C4-2B (cell line): ENCODE results near the gene PBX1.

Experiments
- H3K27ac ChIP-seq: fragments of 450-650 bp; 2 replicates; pipeline ENCODE4 v1.5.1; 2017
- ZFX ChIP-seq: fragments of 450-650 bp; IDR thresholded peaks from 2 replicates; pipeline ENCODE4 v1.6.1; 2017
- TF ChIP-seq, protein P1 (sequence below): fragments of 450-650 bp; conservative IDR thresholded peaks from 2 replicates; pipeline ENCODE4 v1.5.1; 2017; ENCODE audit warnings: mild to moderate bottlenecking

PBX1 gene

GRCh38 chr1:164716992-164717703 lies 158.2 kb downstream of the PBX1 start:
- no peak overlapping the region for H3K27ac ChIP-seq
- TF ChIP-seq, protein P1, sequence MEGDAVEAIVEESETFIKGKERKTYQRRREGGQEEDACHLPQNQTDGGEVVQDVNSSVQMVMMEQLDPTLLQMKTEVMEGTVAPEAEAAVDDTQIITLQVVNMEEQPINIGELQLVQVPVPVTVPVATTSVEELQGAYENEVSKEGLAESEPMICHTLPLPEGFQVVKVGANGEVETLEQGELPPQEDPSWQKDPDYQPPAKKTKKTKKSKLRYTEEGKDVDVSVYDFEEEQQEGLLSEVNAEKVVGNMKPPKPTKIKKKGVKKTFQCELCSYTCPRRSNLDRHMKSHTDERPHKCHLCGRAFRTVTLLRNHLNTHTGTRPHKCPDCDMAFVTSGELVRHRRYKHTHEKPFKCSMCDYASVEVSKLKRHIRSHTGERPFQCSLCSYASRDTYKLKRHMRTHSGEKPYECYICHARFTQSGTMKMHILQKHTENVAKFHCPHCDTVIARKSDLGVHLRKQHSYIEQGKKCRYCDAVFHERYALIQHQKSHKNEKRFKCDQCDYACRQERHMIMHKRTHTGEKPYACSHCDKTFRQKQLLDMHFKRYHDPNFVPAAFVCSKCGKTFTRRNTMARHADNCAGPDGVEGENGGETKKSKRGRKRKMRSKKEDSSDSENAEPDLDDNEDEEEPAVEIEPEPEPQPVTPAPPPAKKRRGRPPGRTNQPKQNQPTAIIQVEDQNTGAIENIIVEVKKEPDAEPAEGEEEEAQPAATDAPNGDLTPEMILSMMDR: no peak
- TF ChIP-seq ZFX: no peak

- TF ChIP-seq, protein P1: no peak
- TF ChIP-seq ZFX: no peak
- no peak overlapping the region for H3K27ac ChIP-seq
Observed at GRCh38 chr1:164718821-164719220, 159.8 kb downstream of the PBX1 start.

DNA sequence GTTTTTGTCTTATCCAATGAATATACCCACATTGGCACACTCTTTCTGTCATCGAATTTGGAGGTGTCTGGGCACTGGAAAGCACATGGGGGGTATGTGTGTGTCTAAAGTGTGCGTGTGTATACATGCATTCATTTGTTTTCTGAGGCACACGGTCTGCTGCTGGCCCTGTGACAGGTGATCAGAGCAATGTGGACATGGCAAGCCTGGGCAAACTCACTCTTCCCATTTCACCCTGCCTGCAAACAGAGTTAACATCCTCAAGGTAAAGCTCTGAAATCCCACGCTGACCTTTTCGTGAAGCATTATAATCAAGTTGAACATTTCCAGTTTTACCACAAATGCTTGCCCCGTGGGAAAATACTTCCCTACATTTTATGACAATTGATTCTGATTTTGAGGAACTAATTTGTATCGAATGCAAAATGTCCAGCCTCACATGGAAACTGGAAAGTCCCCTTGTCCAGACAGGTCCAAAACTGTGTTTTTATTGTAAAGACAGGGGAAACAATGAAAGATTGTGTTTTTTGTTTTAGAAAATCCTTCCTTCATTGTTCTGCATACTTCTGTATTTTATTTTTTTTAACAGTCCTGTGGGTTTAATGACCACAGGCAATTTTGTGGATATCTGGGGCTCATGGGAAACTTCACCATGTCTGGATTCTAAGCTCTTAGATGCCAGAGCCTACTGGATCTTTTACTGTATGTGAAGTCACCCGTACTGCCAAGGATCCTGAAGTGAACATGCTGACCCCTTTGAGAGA lies 160.9 kb downstream of the PBX1 start:
- TF ChIP-seq ZFX: no peak
- TF ChIP-seq, protein P1: no peak
- H3K27ac ChIP-seq: no peak overlapping the region

DNA sequence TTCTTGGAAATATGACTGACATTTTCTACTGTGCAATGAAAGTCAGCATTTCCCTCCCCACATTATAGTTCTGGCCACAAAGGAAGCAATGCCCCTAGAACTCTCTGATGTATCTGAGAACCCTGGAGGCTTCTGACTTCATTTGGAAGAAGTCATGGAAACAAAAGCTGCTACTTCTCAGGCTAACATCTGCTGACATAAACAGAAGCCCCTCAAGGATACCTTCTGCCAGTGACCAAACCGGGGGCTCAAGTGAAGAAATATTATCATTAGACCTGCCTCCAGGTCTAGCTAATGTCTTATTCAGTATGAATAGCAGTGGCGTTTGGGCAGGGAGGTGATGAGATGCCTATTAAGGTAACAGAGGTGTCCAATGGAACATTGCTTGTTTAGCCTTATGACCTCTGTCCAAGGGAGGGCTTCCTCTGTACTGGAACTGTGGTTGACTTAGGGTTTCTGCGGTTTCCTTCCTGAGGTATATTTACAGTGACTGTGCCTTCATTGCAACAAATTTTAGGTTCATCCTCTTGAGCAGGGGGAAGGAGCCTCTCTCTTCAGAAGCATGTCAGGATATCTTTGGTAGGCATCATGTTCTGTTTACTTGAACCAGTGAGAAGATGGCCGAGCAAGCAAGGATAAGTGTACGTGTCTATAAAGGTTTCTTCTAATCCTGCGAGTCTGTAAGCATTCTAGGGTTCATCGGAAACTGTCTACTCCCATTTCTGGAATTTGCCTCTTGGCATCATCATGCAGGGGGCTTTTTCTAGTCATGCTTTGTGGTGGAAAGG lies 161.7 kb downstream of the PBX1 start:
- no peak overlapping the region for H3K27ac ChIP-seq
- TF ChIP-seq ZFX: no peak
- TF ChIP-seq, protein P1: no peak

DNA sequence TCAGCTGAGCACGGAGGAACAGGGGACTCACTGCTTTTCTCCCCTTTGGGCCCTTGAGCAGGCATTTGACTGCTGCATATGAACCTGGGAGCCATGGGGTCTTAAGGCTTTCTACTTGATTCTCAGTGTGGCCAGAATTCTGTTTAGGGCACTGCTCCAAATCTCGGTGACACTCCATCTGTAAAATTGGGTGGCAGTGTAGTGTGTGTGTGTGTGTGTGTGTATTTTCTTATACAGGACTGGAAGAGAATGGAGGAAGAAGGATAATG lies 162.2 kb downstream of the PBX1 start:
- no peak for TF ChIP-seq ZFX
- TF ChIP-seq, protein P1: no peak
- no peak overlapping the region for H3K27ac ChIP-seq

DNA sequence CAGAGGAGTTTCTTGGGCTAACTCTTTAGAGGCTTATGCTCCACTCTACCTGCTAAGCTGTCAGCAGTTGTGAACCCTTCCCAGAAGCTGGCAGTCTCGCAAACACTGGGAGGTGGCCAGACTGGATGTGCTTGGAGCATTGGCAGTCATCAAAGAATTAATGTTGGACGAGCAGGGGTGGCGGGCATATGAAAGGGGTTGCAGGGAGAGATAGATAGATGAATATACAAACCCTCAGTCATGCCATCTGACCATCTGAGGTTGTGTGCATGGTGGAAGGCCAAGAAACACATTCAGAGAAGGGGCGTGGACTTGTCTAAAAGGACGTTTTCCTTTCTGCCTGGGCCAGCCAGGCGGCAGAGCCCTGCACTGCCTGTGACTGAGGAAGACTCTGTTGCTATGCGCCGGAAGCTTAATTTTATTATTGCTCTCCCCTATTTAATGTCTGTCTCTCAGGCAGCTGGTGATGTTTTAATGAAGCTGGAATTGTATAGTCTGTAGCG lies 164.4 kb downstream of the PBX1 start:
- TF ChIP-seq ZFX: no peak
- TF ChIP-seq, protein P1: no peak
- H3K27ac ChIP-seq: no peak overlapping the region

GRCh38 chr1:164725401-164725800 lies 166.4 kb downstream of the PBX1 start:
- TF ChIP-seq, protein P1: no peak
- TF ChIP-seq ZFX: no peak
- no peak overlapping the region for H3K27ac ChIP-seq
